Glomerular visceral epithelial cell (primary cell): ENCODE measurements around the gene MYRF.

Experiments
- DNase-seq: peaks from one replicate; pipeline ENCODE4 v3.0.0-alpha.2; 2016; ENCODE audit errors: extremely low spot score

The MYRF gene

DNA sequence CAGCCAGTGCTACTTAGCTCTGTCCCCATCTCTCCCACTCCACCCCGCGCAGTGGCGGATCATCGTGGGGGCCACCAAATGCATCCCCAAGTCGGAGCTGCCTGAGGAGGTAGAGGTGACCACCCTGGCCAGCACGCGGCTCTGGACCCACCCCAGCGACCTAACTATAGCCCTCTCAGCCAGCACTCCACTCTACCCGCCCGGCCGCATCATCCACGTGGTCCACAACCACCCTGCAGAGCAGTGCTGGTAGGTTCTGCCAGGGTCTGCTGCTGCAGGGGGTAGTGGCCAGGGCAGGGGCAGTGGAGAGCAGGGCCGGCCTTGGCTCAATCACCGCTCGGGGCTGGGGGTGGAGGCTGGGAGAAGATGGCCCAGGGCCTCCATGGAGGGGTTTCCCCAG is 13.0 kb upstream of the MYRF start:
- no peak for DNase-seq

GRCh38 chr11:61739966-61740365 is 12.5 kb upstream of the MYRF start:
- DNase-seq = no peak

DNA sequence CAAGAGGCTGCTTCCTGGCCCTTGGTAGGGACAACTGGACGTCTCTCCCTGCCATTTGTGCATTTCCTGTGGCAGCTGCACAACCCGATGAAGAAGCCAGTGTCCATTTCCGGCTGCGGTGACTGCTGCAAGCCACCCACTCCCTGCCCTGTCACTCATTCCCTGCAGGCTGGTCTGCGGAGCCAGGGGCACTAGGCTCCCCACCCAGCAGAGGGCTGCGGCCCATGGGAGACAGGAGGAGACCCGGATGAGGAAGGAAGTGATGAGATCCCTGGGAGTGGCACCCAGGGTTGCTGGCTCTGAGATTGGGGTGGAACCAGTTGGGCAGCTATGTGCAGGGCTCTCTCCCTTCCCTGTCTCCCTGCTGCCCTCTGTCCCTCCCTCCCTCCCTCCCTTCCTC is 10.0 kb upstream of the MYRF start:
- DNase-seq = no peak

- DNase-seq = no peak
Measured at GRCh38 chr11:61743486-61744095, 8.8 kb upstream of the MYRF start.

GRCh38 chr11:61744181-61744580 is 8.3 kb upstream of the MYRF start:
- no peak for DNase-seq

DNA sequence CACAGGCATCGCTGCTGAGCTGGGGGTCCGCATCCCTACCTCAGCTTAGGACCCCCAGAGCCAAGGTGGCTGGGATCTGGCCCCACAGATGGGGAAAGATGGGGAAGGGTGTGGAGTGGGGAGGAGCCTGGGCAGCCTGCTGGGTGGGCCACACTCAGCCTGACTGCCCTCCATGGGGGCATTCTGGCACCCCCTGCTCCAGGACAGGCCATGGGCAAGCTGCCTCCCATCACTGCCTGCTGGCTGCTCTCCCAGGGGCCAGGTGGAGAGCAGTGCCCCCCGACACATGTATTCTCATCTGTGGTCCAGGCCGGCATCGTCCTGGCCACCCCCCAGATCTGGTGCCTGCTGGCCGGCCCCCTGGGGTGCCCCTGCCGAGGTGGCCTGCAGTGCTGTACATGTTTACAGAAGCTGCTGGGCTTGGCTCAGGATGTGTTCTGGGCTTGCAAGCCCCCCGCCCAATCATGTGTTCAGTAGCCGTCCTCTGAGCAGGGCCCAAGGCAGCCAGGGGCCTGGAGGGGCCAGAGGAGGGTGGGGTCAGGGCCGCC is 7.8 kb upstream of the MYRF start:
- DNase-seq = no peak

- DNase-seq = no peak
Measured at GRCh38 chr11:61745781-61746441, 6.5 kb upstream of the MYRF start.

DNA sequence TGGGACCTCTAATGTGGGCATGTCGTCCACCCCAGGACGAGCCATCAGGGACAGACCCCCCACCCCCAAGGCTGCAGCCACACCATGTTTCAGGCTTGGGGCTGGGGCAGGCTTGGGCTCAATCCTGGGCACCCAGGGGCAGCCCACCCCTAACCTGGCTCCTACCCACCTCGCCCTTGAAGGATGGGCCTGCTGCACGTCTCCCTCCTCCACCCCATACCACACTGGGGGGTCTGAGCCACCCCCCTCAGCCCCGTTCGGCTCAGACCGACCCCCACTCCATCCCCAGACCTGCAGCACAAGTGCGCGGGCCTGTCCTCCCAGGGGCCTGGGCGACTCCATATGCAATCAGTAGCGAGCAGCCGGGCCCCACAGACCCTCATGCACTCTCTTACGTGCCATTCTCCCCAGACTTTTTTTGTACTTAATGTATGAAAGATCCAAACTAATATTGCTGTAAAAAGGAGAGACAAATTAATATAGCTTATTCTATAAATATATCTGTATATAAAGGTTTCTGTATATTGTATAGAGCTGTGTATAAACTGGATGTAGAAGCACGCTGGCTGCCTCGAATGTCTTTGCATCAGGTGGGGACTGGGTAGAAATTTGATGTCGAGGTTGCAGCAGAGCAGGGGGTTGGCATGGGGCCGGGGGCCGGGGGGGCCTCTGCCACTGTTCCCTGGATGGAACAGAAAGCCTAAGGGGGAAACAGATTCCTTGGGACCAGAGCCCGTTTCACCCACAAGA is 5.8 kb upstream of the MYRF start:
- DNase-seq = no peak

DNA sequence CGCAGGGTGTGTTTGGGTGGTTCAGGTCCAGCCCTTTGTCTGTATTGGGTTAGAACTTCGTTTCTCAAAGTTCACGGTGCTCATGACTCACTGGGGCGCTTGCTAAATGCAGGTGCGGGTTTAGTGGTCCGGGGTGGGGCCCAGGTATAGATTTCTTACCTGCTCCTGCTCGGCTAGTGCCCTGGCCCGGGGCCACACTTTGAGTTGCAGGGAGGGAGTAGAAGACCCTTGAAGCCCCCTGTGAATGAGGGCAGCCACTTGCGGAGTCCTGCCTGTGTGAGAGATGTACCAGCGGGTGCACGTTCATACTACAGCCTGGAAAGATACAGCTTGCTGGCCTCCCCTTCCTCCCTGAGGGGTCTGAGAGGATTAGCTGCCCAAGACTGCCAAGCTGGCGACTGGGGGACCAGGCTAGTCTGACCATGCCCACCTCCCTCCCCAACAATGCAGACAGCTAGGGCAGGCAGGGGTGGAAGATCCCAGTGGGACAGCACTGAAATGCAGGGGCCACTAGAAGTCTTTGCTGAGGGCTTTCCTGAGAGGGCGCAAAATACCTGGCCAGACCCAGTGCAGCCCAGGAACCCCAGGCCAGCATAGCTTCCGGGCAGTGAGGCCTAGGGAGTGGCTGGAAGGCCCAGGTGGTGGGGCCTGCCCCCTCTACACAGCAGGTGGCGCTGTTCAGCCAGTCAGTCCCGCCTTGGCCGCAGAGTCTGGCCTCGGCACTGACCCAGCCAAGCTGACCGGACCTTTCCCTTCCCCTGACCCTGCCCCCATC is 5.1 kb upstream of the MYRF start:
- peak; percentile 75 for DNase-seq

GRCh38 chr11:61747967-61748285 is 4.5 kb upstream of the MYRF start:
- no peak for DNase-seq

DNA sequence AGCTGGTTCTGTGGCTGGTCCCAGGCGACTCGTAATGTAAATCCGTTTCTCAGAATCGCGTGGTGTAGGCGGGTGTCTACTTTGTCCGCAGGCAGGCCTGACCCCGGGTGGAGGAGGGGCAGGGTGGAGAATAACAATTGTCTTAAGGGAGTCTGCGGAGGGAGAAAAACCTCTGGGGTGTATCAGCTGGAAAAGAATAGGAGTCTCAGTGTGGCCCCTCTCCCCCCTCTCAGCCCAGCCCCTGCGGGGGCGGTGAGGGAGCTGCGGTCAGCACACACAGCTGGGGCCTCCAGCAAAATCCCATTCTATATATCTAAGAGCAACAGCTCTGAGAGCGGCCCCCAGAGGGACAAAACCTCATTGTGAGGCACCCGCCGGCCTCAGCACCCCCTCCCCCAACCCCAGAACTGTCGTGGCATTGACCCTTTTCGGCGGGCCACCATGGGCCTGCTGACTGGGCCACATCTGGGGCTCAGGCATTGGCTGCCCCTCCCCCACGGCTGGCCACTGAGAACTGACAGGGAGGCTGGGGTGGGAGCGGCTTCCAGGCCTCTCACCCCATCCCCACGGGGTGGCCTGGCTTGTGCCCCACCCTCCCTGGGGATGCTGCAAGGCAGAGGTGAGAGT is 2.7 kb upstream of the MYRF start:
- no peak for DNase-seq

GRCh38 chr11:61750631-61751273 is 1.7 kb upstream of the MYRF start:
- no peak for DNase-seq

- DNase-seq = no peak
Measured at GRCh38 chr11:61751384-61751783, 1.1 kb upstream of the MYRF start.

- no peak for DNase-seq
Measured at GRCh38 chr11:61752925-61753521, 587 bp downstream of the MYRF start.

GRCh38 chr11:61753672-61754071 is 1.2 kb downstream of the MYRF start:
- DNase-seq = no peak

DNA sequence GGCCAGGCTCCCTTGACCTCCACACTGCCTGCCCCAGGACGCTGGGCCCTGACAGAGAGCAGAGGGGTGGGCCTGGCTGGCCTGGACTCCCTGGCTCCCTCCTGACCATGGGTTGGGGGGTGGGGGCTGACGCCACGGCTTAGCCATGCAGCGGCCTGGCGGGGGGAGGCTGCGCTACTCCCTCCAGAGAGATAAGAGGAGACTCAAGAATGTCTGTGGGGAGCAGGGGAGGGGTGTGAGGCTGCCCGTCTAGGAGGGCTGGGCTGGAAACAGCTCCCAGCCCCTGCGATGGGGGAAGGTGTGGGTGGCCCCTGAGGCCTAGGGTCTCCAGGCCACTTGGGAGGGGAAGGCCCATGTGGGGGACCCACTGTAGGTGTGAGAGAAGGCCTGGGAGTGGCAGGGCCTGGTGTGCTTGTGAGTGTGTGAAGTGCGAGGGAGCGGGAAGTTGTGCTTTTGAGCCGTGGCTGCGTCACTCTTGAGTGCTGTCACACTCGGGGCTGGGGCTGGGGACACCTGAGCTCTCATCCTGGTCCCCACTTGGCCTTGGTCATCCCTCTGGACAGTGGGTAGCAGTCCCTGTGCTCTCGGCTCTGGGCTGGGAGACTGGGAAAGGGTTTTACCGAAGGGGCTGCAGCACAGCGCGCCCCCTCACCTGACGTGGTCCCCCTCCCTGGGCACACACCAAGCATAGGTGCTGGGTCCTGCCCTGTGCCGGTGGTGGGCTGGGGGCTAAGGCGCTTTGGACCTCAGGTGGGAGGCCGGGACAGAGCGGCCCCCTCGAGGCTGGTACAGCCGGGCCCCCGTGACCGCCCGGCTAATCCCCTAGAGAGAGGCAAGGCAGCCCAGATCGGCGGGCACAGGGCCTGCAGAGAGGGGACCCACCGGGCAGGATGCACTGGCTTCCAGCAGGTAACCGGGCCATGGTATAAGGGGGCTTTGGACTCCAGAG is 2.4 kb downstream of the MYRF start:
- no peak for DNase-seq

GRCh38 chr11:61756147-61756451 is 3.7 kb downstream of the MYRF start:
- no peak for DNase-seq

DNA sequence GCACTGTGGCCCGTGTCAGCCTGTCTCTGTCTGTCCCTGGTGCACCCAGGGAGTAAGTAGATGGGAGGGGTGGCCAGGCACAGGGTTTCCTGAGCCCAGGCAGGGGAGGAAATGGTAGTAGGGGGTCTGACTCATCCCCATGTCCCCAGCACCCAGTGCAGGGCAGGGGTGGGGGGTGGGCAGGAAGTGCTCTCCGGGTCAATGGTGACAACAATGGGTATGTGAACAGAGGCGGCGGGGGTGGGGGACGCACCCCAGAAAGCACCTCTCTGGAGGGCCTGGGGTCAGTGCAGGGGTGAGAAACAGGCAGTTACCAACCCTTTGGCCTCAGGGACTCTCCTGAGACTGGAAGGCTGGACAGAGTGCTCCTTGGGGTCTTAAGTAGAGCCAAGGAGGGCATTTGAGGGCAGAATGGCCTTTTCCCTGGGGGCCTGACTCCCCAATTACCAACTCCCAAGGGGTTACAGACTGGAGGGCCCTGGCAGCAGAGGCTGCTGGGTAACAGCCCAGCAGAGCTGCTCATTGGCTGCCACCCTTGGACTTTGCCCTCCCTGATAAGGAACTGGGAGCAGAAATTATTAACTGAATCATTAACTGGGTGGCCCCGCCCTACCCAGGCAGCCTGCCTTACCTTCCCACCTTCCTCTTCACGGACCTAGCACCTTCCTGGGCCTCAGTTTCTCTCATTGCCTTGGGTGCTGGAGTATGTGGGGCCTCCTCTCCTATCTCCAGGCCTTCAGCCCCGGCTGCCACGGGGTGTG is 4.2 kb downstream of the MYRF start:
- peak; percentile 79 for DNase-seq

DNA sequence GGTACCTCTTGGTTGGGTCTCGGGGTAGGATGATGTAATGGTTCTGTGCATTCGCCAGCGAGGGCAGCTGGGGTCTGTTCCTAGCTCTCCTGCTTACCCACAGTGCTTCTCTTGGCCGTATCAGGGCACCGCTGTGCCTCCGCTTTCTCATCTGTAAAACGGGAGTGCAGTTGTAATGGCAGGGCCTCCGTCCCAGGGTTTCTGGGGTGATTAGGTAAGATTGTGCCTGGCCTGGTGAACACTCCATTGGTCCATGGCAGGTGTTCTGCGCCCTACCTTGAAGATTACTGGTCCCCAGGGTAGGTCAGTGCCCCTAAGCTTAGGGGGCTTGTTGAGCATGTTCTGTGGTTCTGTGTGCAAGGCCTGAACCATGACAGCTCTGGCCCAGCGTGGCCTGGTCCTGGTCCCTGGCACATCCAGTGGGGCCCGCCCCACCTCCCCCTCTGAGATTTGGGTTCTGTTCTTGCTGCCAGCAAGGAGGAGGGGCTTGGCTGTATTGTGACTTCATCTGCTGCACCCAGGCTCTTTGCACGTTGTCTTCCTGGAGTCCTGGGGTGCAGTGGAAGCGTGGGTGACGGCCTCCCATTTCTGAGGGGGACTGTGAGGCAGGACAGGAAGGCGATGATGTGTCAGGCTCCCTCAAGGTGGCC is 4.9 kb downstream of the MYRF start:
- DNase-seq = no peak
